GM12891 (cell line): ENCODE data around the gene PARD3.

Experiments
- PAX5 ChIP-seq: IDR thresholded peaks from 2 replicates; pipeline ENCODE4 v1.6.1; 2011; ENCODE audit warnings: low read length, moderate library complexity, mild to moderate bottlenecking; ENCODE audit not compliant: insufficient read depth, severe bottlenecking
- POLR2A ChIP-seq: IDR thresholded peaks from 2 replicates; pipeline ENCODE4 v1.6.1; 2011; ENCODE audit warnings: low read depth, low read length, control low read depth
- POLR2AphosphoS5 ChIP-seq: IDR thresholded peaks from 2 replicates; pipeline ENCODE4 v1.6.1; 2011; ENCODE audit warnings: low read depth, low read length, control low read depth
- SPI1 ChIP-seq: IDR thresholded peaks from 2 replicates; pipeline ENCODE4 v1.6.1; 2011; ENCODE audit warnings: low read depth, low read length, control low read depth
- TAF1 ChIP-seq: IDR thresholded peaks from 2 replicates; pipeline ENCODE4 v1.6.1; 2011; ENCODE audit warnings: low read depth, low read length, control low read depth

DNA sequence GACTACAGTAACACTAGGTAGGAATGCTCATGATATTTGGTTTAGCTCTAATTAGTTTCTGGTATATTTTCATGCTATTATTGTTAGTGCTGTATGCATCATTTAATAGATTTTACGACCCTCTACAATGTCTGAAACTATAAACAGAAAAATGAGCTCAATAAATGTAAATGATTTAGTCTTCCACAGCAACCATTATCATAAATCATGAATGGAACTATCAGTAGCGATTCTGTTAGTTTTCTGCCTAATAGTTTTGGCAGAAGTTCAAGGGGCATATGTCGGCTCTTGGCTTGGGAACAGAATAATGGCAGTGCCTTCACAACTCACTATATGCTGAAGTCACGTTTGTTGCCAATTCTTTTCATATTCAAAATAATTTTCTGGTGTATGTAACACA, 494.8 kb downstream of the PARD3 start:
- TF ChIP-seq POLR2A = no peak
- no peak for TF ChIP-seq POLR2AphosphoS5
- no peak for TF ChIP-seq TAF1
- TF ChIP-seq PAX5 = no peak
- TF ChIP-seq SPI1 = no peak
